Measurements from ENCODE around the gene EYA4. TPM values are rescaled to one million over a fixed set of nuclear protein-coding genes. Genes with fewer than 3 reads are reported as not detected.

Gene EYA4
- polyA plus RNA-seq, 2 donors = 0.02 to 0.04 TPM

DNA sequence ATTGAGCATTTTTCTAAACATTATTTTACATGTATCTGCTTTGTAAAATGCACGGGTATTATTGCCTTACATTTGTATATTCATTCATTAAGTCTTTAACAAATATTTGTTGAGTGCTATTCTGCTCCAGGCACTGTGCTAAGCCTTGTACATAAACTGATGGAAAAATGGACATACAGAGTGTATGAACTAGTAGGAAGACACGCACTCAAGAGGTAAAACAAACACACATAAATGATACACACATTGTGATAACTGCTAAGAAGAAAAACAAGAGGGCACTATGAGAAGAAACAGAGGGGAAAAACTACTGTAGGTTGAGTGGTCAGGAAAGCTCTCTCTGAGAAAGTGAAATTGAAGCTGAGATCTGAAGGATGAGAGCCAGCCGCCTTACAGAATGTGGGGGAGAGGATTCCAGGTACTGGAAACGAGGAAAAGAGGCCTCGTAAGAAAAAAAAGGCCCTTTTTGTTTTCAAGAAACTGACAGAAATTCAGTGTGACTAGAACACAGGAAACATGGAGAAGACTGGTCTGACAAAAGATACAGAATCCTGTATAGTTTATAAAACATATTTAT, 117.5 kb downstream of the EYA4 start:
- H3K4me3 ChIP-seq (ENCODE audit: low read depth in 1 of 2, low read length in 2 of 2) = no peak overlapping the region
- H3K36me3 ChIP-seq (ENCODE audit: control insufficient read depth in 2 of 2, insufficient read depth in 2 of 2, low read length in 1 of 2) = no peaks in the 10 kb centered on the region
- 54 to 58% methylated on average over 5 of the region's 5 CpGs for WGBS, 2 donors
- no peaks in the 10 kb centered on the region for H3K4me1 ChIP-seq (ENCODE audit: control insufficient read depth in 2 of 2, insufficient read depth in 2 of 2, low read length in 1 of 2)
- no peaks in the 10 kb centered on the region for H3K27me3 ChIP-seq (ENCODE audit: control insufficient read depth in 1 of 2, insufficient read depth in 2 of 2, low read length in 2 of 2)
- H3K9me3 ChIP-seq (ENCODE audit: control insufficient read depth in 2 of 2, insufficient read depth in 1 of 2, low read depth in 1 of 2, low read length in 1 of 2) = no peaks in the 10 kb centered on the region
- no peak overlapping the region for H3K27ac ChIP-seq (ENCODE audit: low read depth in 2 of 2, low read length in 1 of 2)

DNA sequence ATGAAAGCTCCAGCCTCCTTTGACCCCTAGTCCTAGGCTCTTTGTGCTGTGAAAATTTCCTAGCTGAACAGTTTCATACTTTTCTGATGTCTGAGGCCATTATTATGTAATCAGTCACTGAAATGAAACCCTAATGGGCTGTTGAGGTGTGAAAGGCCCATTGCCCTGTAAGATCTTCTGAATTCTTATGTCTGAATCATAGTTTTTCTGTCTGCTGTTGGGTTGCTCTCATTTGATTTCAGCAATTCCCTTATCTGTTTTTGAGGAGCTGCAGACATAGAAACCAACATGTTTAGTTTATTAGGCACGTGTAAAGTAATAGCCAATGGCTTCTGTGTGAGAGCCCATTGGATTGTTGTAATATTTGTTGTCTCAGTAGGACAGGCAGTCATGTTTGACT, 118.1 kb downstream of the EYA4 start:
- Histone ChIP-seq H3K9me3 (ENCODE audit: control insufficient read depth in 2 of 2, insufficient read depth in 1 of 2, low read depth in 1 of 2, low read length in 1 of 2) (no peaks in the 10 kb centered on the region), H3K4me3 (ENCODE audit: low read depth in 1 of 2, low read length in 2 of 2) (no peak overlapping the region), H3K27me3 (ENCODE audit: control insufficient read depth in 1 of 2, insufficient read depth in 2 of 2, low read length in 2 of 2) (no peaks in the 10 kb centered on the region), H3K4me1 (ENCODE audit: control insufficient read depth in 2 of 2, insufficient read depth in 2 of 2, low read length in 1 of 2) (no peaks in the 10 kb centered on the region), H3K36me3 (ENCODE audit: control insufficient read depth in 2 of 2, insufficient read depth in 2 of 2, low read length in 1 of 2) (no peaks in the 10 kb centered on the region), H3K27ac (ENCODE audit: low read depth in 2 of 2, low read length in 1 of 2) (no peak overlapping the region)
- WGBS, 2 donors = 70 to 85% methylated on average over 1 of the region's 1 CpG

DNA sequence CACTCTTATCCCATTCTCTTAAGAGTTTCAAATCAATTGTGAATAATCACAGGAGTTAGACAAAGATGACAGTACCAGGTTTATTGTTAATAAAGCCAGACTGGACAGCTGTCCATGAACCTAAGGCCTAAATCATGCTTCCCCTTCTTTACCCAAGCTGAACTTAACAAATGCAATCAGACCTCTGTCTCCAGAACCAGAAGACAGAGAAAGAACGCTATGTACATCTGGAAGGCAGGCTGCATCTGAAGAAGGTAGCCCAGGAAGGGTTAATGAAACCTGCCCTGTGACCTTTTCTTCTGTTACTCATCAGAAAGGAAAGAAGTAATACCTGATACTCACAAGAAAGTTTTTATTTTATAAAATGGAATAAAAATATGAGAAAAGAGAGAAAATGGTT, 118.6 kb downstream of the EYA4 start:
- Histone ChIP-seq H3K27me3 (ENCODE audit: control insufficient read depth in 1 of 2, insufficient read depth in 2 of 2, low read length in 2 of 2) (no peaks in the 10 kb centered on the region), H3K9me3 (ENCODE audit: control insufficient read depth in 2 of 2, insufficient read depth in 1 of 2, low read depth in 1 of 2, low read length in 1 of 2) (no peaks in the 10 kb centered on the region), H3K27ac (ENCODE audit: low read depth in 2 of 2, low read length in 1 of 2) (no peak overlapping the region), H3K36me3 (ENCODE audit: control insufficient read depth in 2 of 2, insufficient read depth in 2 of 2, low read length in 1 of 2) (no peaks in the 10 kb centered on the region), H3K4me1 (ENCODE audit: control insufficient read depth in 2 of 2, insufficient read depth in 2 of 2, low read length in 1 of 2) (no peaks in the 10 kb centered on the region), H3K4me3 (ENCODE audit: low read depth in 1 of 2, low read length in 2 of 2) (no peak overlapping the region)
- WGBS, 2 donors = 99 to 100% methylated on average over 1 of the region's 1 CpG

DNA sequence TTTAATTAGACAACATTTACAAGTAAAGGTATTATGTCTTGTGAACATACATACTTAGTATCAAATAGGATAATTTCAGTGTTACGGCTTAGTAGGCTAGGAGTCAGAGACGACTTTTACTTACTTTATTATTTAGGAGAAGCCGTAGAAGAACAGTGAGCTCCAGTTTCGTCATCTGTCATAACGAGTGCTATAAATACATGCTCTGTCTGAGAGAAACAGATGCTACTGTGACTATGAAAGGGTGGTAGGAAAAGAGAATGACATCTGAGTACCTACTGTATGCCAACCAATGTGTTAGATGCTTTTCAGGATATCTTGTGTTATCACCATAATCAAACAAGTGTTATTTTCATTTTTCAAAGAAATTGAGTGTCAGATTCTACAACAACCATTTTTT, 119.0 kb downstream of the EYA4 start:
- WGBS, 2 donors = 87 to 88% methylated on average over 5 of the region's 5 CpGs
- Histone ChIP-seq H3K36me3 (ENCODE audit: control insufficient read depth in 2 of 2, insufficient read depth in 2 of 2, low read length in 1 of 2) (no peaks in the 10 kb centered on the region), H3K27ac (ENCODE audit: low read depth in 2 of 2, low read length in 1 of 2) (no peak overlapping the region), H3K4me1 (ENCODE audit: control insufficient read depth in 2 of 2, insufficient read depth in 2 of 2, low read length in 1 of 2) (no peaks in the 10 kb centered on the region), H3K27me3 (ENCODE audit: control insufficient read depth in 1 of 2, insufficient read depth in 2 of 2, low read length in 2 of 2) (no peaks in the 10 kb centered on the region), H3K4me3 (ENCODE audit: low read depth in 1 of 2, low read length in 2 of 2) (no peak overlapping the region), H3K9me3 (ENCODE audit: control insufficient read depth in 2 of 2, insufficient read depth in 1 of 2, low read depth in 1 of 2, low read length in 1 of 2) (no peaks in the 10 kb centered on the region)

DNA sequence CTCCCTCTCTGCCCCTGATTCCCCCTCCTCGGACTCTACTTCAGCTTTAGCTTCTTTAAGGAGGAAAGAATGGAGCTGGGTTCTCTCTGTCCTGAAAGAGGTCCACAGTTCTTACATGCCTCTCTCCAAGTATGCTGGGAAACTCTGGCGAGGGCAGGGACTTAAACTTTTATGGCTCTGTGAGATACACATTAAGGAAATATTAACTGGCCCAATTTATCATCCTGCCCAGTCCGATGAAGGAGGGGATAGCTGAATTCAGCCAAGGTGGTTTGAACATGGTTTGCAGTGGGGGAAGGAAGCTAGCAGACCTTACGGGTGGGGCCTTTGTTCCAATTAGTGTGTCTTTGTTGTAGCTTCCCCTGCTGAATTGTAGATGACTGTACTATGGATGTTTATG, 121.7 kb downstream of the EYA4 start:
- Histone ChIP-seq H3K36me3 (ENCODE audit: control insufficient read depth in 2 of 2, insufficient read depth in 2 of 2, low read length in 1 of 2) (no peaks in the 10 kb centered on the region), H3K4me3 (ENCODE audit: low read depth in 1 of 2, low read length in 2 of 2) (no peak overlapping the region), H3K27me3 (ENCODE audit: control insufficient read depth in 1 of 2, insufficient read depth in 2 of 2, low read length in 2 of 2) (no peaks in the 10 kb centered on the region), H3K4me1 (ENCODE audit: control insufficient read depth in 2 of 2, insufficient read depth in 2 of 2, low read length in 1 of 2) (no peaks in the 10 kb centered on the region), H3K27ac (ENCODE audit: low read depth in 2 of 2, low read length in 1 of 2) (no peak overlapping the region), H3K9me3 (ENCODE audit: control insufficient read depth in 2 of 2, insufficient read depth in 1 of 2, low read depth in 1 of 2, low read length in 1 of 2) (no peaks in the 10 kb centered on the region)
- WGBS, 2 donors = 62 to 78% methylated on average over 4 of the region's 4 CpGs

DNA sequence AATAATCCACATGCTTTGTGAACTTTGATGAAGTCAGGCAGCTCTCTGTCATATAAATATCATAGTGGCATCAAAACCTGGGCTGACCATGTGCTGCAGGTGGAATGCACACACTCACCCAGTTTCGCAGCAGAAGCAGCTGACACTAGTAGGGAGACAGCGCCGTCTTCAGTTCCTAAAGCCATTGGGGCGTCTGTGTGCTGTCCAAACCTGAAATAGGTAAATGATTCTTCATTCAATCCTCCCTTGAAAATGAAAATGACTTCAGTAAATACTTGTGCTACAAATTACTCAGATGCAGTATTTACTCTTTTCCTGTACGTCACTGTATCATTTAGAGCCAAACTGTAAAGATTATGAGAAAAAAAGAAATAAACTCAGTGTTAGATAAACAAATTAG, 127.5 kb downstream of the EYA4 start:
- whole genome bisulfite sequencing, 2 donors = 37 to 47% methylated on average over 5 of the region's 5 CpGs
- no peak overlapping the region for H3K4me3 ChIP-seq (ENCODE audit: low read depth in 1 of 2, low read length in 2 of 2)
- H3K9me3 ChIP-seq (ENCODE audit: control insufficient read depth in 2 of 2, insufficient read depth in 1 of 2, low read depth in 1 of 2, low read length in 1 of 2) = no peaks in the 10 kb centered on the region
- no peaks in the 10 kb centered on the region for H3K27me3 ChIP-seq (ENCODE audit: control insufficient read depth in 1 of 2, insufficient read depth in 2 of 2, low read length in 2 of 2)
- no peak overlapping the region for H3K27ac ChIP-seq (ENCODE audit: low read depth in 2 of 2, low read length in 1 of 2)
- no peaks in the 10 kb centered on the region for H3K36me3 ChIP-seq (ENCODE audit: control insufficient read depth in 2 of 2, insufficient read depth in 2 of 2, low read length in 1 of 2)
- no peaks in the 10 kb centered on the region for H3K4me1 ChIP-seq (ENCODE audit: control insufficient read depth in 2 of 2, insufficient read depth in 2 of 2, low read length in 1 of 2)

DNA sequence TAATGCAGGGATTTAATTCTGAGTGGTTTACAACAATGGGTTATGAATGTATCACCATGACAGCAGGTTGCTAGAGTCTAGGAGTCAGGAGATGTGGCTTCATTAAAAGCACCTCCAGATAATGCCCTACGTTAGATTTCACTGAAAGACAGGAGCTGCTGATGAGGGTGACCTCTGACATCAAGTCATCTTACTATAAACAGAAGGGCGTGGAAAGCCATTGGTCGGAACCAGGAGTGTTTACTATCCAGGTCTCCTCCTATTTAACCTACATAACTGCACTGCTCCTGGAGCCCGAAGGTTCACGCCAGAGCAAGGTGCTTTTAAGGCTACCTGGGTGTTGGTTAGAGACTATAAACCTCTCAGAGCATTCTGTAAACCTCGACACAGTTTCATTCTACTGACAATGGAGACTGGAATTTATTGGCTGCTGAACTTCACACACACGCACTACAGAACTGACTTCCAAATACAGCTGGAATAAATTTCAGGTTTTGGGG, 128.7 kb downstream of the EYA4 start:
- H3K27ac ChIP-seq (ENCODE audit: low read depth in 2 of 2, low read length in 1 of 2) = no peak overlapping the region
- no peaks in the 10 kb centered on the region for H3K4me1 ChIP-seq (ENCODE audit: control insufficient read depth in 2 of 2, insufficient read depth in 2 of 2, low read length in 1 of 2)
- WGBS, 2 donors = 41 to 50% methylated on average over 7 of the region's 7 CpGs

DNA sequence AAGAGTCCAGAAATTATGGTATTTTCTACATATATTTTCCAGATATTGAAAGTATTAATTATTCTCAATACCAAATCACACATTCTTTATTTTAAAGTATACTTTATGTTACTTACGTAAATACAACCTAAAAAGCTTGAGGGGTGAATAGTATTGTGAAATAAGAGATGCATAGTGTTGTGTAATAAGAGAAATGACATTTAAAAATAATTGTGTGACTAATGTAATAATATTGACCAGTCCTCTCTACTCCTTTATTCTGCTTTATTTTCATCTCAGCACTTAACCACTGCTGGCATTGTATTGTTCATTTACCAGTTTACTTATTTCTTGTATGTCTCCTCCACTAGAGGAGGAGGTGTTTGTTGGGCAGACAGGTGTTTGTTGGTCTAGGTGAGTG, 135.6 kb downstream of the EYA4 start:
- 89 to 90% methylated on average over 1 of the region's 1 CpG for WGBS, 2 donors
- H3K36me3 ChIP-seq (ENCODE audit: control insufficient read depth in 2 of 2, insufficient read depth in 2 of 2, low read length in 1 of 2) = no peaks in the 10 kb centered on the region
- no peaks in the 10 kb centered on the region for H3K4me1 ChIP-seq (ENCODE audit: control insufficient read depth in 2 of 2, insufficient read depth in 2 of 2, low read length in 1 of 2)
- H3K4me3 ChIP-seq (ENCODE audit: low read depth in 1 of 2, low read length in 2 of 2) = no peak overlapping the region
- no peak overlapping the region for H3K27ac ChIP-seq (ENCODE audit: low read depth in 2 of 2, low read length in 1 of 2)
- H3K9me3 ChIP-seq (ENCODE audit: control insufficient read depth in 2 of 2, insufficient read depth in 1 of 2, low read depth in 1 of 2, low read length in 1 of 2) = no peaks in the 10 kb centered on the region
- H3K27me3 ChIP-seq (ENCODE audit: control insufficient read depth in 1 of 2, insufficient read depth in 2 of 2, low read length in 2 of 2) = no peaks in the 10 kb centered on the region

More for the DNA sequence above, 128.7 kb downstream of the EYA4 start:
- Histone ChIP-seq H3K4me3 (ENCODE audit: low read depth in 1 of 2, low read length in 2 of 2) (no peak overlapping the region), H3K27me3 (ENCODE audit: control insufficient read depth in 1 of 2, insufficient read depth in 2 of 2, low read length in 2 of 2) (no peaks in the 10 kb centered on the region), H3K36me3 (ENCODE audit: control insufficient read depth in 2 of 2, insufficient read depth in 2 of 2, low read length in 1 of 2) (no peaks in the 10 kb centered on the region), H3K9me3 (ENCODE audit: control insufficient read depth in 2 of 2, insufficient read depth in 1 of 2, low read depth in 1 of 2, low read length in 1 of 2) (no peaks in the 10 kb centered on the region)

DNA sequence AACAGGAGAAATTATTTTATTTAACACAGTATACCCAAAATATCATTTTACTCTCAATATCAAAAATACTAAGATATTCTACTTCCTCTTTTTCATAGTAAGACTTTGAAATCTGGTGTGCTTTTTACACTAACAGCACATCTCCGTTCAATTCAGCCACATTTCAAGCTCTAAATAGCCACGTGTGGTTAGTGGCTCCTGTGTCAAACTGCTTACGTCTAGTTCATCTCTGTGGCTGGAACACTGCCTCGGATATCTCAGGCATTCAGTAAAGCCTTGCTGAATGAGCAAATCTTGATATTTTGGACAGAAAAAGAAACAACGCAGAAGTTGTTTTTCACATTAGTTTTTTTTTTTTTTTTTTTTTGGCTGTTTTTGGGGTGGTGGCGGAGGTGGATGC, 136.1 kb downstream of the EYA4 start:
- 72 to 77% methylated on average over 6 of the region's 6 CpGs for WGBS, 2 donors
- H3K4me1 ChIP-seq (ENCODE audit: control insufficient read depth in 2 of 2, insufficient read depth in 2 of 2, low read length in 1 of 2) = no peaks in the 10 kb centered on the region

DNA sequence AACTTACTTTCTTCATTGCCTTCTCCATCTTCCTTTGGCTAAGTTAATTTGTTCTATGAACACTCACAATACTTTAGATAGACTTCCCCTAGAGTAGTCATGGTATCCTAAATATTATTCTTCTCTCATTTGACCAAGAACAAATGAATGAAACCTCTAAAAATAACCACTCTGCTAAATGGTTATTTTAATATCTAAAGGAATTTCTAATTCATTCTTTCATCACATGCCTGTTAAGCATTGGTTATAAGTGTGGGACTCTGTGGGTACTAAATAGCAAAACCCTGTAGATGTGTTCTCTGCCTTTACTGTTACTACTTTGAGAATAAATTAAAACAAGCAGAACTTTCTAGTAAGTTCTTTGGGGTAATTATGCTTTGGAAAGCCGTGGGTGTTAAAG, 138.9 kb downstream of the EYA4 start:
- no peaks in the 10 kb centered on the region for H3K27me3 ChIP-seq (ENCODE audit: control insufficient read depth in 1 of 2, insufficient read depth in 2 of 2, low read length in 2 of 2)
- no peak overlapping the region for H3K4me3 ChIP-seq (ENCODE audit: low read depth in 1 of 2, low read length in 2 of 2)
- no peak overlapping the region for H3K27ac ChIP-seq (ENCODE audit: low read depth in 2 of 2, low read length in 1 of 2)
- no peaks in the 10 kb centered on the region for H3K36me3 ChIP-seq (ENCODE audit: control insufficient read depth in 2 of 2, insufficient read depth in 2 of 2, low read length in 1 of 2)
- WGBS, 2 donors = 62 to 68% methylated on average over 1 of the region's 1 CpG
- H3K4me1 ChIP-seq (ENCODE audit: control insufficient read depth in 2 of 2, insufficient read depth in 2 of 2, low read length in 1 of 2) = no peaks in the 10 kb centered on the region
- no peaks in the 10 kb centered on the region for H3K9me3 ChIP-seq (ENCODE audit: control insufficient read depth in 2 of 2, insufficient read depth in 1 of 2, low read depth in 1 of 2, low read length in 1 of 2)

More for the DNA sequence above, 136.1 kb downstream of the EYA4 start:
- H3K27me3 ChIP-seq (ENCODE audit: control insufficient read depth in 1 of 2, insufficient read depth in 2 of 2, low read length in 2 of 2) = no peaks in the 10 kb centered on the region
- H3K9me3 ChIP-seq (ENCODE audit: control insufficient read depth in 2 of 2, insufficient read depth in 1 of 2, low read depth in 1 of 2, low read length in 1 of 2) = no peaks in the 10 kb centered on the region
- H3K36me3 ChIP-seq (ENCODE audit: control insufficient read depth in 2 of 2, insufficient read depth in 2 of 2, low read length in 1 of 2) = no peaks in the 10 kb centered on the region
- no peak overlapping the region for H3K27ac ChIP-seq (ENCODE audit: low read depth in 2 of 2, low read length in 1 of 2)
- no peak overlapping the region for H3K4me3 ChIP-seq (ENCODE audit: low read depth in 1 of 2, low read length in 2 of 2)

Data from esophagus (tissue), 2 donors.